A549 treated with CORT108297 at 1 μM for 4 hours (cell line): Measurements from ENCODE around the gene DOK6. TPM values are rescaled to one million over a fixed set of nuclear protein-coding genes. Genes with fewer than 3 reads are reported as not detected.

ENCODE experiments used
- total RNA-seq: library from RNA; stranded (reverse); fragments of 200-300 nt; extraction: Qiagen RNA extraction; gene quantifications from 5 replicates; pipeline ENCODE4 v1.2.3, GENCODE V29; 2022

DOK6 gene
- not detected in 5 replicates for total RNA-seq

DNA sequence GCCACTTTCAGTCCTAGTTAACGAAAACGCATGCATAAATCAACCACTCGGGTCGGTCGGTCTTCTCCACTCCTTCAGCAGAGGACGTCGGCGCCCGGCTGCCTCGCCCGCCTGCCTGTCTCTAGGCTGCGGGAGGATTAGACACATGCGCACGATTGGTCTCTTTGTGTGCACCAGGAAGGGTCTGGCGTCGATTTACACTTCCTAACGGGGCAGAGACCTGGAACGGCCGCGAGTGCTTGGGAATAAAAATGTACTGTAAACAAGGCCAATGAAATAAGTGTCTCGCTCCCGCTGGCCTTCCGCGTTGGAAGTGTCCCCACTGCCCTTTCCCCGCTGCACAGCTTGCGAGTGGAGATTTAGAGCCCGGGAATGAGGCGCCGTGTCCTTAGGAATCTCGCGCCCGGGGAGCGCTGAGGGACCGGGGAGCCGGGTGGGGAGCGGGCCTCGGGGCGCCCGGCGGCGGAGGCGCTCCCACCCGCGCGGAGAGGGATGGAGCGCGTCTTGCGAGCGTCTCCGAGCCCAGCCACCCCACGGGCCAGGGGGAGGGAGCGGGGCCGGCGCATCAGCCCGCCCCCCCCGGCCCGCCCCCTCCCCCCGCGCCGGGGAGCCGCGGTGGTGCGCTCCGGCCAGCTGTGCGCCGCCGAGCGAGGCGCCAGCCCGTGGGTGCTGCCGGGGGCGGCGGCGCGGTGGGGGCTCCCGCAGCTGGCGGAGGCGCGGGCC is at the start of gene DOK6:
Gene DOK6, plus strand, starts transcription at position 636 of the 723 bp plus-strand sequence.

